NCI-H2227 treated with DMSO at 0.1 percent for 48 hours (cell line): Measurements from ENCODE around the gene FANCG.

Experiments used
- DNase-seq: peaks from one replicate; lab custom pipeline; 2025; lab: John Stamatoyannopoulos, UW

FANCG gene

DNA sequence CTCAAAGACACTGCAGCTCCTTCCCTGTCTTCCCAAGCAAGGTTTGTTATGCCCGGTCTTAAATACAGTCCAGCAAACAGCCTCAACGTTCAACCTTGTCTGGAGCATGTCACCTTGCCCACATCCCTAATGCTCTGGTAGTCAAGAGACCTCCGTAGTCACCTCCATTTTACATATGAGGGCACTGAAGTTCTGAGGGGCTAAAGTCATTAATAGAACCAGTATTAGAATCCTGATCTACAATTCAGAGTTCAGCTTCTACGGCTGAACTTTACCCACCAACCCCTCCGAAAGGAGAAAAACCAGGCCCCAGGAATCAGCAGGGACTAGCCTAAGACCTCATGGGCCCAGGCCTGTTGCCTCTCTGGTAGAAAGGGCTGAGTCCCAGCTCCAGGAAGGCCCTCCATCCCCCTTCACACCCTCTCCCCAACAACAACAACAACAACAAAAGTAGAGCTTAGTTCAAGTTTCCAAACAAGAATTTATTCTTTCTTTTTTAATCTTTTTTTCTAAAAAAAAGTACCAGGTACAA is 24.0 kb upstream of the FANCG start:
- peak; percentile 41 for DNase-seq

DNA sequence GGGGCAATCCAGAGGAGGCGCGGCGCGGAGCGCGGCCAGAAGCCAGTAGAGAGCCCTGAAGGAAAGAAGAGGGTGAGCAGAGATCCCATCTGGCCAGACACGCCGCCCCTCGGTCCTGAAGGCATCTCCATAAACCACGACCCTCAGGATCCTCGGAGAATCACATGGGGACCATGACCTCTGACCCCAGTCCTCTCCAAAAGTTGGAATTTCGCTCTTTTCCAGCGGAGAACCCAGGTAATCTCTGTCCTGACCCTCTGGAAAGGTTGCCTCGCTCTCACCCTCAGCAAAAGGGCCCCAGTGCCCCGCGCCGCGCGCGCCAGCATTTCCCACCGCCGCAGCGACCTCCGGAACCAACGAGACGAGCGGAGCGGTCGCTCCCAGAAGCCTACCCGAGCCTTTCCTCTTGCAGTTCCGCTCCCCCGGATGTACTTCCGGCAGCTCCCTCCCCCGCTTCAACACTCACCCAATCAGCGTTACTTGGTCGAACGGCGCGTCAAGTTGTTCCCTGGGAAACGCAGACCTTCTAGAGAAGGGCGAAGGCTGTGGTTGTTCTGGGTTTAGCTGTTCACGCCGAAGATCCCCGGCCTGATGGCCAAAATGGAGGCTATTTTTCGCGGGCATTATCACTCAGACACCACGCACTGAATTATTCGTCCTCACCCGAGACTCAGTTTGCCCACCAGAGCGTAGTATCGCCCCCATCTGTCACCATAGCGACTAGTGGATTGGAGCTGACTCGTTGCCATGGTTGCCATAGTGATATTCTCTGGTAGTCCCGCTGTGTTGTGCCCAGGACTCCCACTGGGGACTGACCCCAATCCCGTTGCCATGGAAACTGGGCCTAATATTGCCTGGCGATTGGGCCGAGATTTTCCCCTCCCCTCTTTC is 23.3 kb upstream of the FANCG start, which contains the start of gene STOML2:
Gene STOML2 (minus strand): TSS at position 363 of the 891 bp plus-strand sequence. CDS start 37 bp downstream, at position 326.
- peak; percentile 96 for DNase-seq

DNA sequence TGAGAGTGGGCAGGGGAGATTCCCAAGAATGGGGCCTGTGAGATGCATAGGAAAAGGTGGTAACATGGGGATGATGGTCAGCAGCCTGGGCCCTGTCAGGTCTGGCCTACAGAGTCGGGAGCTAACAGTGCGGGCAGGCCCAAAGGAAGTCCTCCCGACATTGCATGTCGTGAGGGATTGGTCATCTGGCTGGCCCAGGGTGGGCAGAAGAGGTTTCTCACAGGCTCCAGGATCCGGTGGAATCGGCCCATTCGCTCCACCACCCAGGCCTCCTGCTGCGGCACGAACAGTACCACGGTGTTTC is 22.7 kb upstream of the FANCG start:
- DNase-seq = no peak

DNA sequence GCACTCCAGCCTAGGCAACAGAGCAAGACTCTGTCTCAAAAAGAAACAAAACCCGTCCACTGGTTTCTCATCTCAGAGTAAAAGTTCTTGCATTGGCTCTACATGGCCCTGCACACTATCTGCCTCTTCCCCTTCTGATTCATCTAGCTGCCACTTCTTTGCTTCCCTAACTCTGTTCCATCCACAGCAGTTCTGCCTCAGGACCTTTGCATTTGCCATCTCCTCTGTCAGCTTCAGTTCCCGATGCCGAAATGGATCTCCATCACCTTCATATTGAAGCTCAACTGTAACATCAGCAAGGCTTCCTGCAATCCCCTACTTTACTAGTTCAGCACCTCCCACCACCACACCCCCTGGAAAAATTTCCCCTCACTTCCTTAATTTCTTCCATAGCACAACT is 17.8 kb upstream of the FANCG start:
- DNase-seq = no peak

DNA sequence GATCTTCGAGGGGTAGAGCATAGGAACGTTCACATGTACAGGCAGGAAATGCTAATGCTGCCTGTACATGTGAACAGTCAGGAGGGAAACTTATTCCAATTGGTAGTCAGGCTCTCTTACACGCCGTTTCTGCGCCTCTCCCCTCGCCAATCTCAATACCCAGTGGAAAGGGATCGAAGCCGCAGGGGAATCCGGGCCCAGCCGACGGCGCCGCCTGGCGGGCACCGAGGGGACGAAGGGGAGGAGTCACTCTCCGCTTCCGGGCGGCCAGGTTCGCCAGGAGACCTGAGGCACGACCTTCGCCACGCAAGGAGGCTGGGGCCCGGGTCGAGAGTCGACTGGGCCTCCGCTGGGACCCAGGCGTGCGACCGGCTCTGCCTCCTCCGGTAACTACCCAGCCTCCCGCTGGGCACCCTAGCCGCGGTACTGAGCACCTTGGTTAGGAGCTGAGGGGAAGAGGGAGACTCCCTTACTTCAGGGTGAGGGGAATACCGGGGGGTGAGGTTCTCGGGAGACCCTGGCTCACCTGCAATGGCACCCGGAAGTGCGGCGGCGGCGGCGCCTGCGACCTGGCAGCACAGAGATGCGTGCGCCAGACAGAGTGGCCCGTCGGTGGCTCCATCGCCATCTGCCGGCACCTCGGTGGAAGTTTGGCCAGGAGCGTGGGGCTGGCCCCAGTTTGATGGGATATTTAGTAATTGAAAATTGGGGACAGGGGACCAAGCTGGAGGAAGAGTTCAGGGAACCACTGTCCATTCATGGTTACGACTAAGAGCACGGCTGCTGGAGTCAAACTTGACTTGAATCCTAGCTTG is 16.5 kb upstream of the FANCG start, which contains the start of gene PIGO:
Gene PIGO (minus strand): TSS at position 557 of the 815 bp plus-strand sequence. CDS start 1,026 bp downstream, outside the sequence.
- DNase-seq = peak; percentile 83

DNA sequence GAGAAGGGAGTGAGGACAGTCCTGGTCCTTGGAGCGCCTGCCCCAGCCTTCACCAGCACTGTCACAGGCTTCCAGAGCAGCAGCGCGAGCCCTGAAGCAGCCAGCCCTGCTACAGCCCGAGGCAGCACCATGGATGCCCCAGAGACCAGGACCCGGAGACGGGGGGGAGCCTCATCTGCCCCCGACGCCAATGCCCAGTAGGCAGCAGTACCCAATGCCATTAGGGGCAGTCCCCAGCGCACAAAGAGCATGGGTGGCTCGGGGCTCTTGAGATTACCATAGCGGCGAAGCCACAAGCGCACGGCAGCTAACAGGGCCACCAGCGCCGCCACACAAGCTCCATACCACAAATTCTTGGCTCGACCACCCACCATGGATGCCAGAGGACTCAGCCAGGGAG is 11.8 kb upstream of the FANCG start:
- no peak for DNase-seq

DNA sequence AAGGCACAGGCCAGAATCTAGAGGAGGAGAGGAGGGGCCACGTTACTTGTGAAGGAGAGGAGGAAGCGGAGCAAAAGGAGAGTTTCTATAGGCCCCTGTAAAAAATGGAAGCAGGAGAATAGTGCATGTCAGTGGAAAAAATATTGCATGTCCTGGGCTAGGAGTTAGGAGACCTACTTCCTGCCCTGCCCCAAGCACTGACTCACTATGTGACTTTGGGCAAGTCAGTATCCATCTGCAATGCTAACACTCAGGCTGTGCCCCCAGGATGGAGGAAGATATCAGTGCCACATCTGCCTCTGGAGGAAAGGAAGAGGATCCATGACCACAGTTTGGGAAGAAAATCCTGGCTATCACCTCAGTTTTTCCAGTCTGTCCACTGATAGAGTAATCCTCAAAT is 9.7 kb upstream of the FANCG start:
- no peak for DNase-seq

DNA sequence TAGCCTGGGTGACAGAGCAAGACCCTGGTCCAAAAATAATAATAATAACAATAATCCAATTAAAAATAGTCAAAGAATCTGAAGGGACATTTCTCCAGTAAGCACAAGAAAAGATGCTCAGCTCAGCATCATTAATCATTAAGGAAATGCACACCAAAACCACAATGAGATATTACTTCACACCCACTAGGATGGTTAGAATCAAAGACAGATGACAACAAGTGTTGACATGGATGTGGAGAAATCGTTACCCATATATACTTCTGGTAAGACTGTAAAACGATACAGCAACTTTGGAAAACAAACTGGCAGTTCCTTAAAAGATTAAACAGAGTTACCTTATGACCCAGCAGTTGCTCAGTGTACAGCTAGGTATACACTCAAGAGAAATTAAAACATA is 5.3 kb upstream of the FANCG start:
- no peak for DNase-seq

DNA sequence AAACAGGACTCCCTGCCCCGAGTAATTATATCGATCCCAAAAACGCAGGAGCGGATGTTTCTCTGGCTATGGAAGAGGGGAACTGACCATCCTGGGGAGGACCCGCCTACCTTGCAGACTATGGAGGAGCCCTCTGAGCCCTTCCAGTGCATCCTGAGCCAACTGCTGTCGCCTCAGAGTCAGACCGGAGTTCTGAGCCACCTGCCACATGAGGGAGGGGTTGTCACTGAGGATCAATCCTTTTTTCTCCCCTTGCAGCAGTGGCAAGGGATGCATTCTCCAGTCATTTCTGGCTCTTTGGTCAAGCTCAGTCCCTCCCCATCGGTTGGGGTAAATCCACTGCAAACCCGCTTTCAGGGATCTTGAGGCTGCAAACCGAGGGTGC is 709 bp downstream of the FANCG start:
- no peak for DNase-seq

DNA sequence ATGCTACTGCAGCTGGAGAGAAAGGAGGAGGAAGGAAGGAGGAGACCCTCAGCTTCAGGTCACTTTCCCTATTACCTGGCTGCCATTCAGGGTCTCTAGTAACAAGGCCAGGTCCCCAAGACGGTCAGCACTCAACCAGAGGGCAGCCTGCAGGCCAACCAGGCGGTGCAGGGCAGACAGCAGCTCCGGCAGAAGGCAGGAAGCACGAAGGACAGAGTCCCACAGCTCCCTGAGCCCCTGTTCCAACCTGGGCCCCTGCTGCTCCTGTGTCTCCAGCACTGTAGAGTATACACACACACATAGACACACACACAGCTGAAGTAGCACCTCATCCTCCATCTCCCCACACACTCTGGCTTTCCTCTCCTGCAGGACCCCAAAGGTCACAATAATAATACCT is 1.7 kb downstream of the FANCG start:
- no peak for DNase-seq

DNA sequence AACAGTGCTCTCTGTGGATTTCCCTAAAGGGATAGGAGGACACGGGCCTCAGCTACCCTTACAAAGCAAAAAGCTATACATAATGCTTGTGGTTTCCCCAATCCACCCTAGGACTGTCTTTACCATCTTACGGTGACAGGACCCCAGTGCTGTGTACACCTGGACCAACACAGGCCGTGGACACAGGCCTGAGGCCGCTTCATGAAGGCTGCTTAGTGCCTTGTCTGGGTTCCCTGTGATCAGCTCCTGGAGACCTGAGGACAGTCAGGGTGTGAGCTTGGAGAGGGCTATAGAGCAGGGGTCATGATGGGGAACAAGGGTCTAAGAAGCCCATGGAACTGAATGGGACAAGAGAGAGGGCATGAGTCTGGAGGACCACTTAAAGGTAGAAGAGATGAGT is 2.9 kb downstream of the FANCG start:
- DNase-seq = no peak

DNA sequence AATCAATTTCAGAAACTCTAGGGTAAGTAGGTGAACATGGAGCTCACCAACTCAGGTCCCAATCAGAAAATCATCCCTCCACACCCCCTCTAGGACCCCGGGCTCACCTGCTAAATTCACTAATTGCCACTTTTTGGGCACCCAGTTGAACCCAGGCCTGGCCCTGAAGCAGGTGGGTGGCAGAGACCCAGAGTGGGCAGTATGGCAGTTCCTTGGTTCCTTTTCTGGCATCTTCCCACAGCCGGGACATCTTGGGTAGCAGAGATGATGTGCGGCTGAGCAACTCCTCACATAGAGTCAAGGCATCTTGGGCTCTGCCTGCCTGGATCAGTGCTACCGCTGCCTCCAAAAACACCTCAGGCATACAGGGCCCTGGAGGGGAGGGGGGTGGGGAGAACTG is 4.4 kb downstream of the FANCG start:
- DNase-seq = no peak

DNA sequence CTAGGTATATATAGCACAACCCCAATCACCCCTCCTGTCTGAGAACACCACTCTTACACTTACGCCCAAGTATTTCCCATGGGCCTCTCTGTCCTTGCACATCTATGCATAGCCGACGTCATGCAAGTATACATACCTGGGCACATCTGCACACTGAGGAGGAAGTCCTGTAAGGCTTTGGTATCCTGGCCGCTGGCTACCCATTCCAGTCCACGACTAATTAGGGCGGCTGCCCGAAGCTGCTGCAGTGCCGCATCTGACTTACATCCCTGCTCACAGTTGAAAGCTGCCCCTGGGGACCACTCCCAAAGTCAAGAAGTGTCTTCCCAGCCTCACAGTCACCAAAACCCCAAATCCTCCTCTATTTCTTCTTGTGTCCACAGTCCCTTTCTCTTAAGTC is 5.0 kb downstream of the FANCG start:
- DNase-seq = no peak

DNA sequence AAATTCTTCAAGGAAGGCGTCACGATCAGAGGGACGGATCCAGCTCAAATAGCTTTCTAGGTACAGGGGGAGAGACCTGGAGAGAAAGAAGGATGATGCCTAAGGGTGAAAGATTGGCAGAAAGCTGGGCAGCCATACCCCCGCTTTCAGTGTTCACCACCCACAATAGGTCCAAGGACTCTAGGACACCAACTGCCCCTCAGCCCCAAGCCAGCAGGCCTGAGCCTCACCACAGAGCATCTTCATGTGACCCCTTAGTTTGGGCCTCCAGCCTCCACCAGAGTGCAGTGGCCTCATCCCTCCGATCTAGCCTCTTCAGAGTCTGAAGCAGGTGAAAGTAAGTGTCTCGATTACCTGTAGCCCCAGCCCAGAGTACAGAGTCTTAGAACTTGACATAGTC is 5.6 kb downstream of the FANCG start:
- no peak for DNase-seq

DNA sequence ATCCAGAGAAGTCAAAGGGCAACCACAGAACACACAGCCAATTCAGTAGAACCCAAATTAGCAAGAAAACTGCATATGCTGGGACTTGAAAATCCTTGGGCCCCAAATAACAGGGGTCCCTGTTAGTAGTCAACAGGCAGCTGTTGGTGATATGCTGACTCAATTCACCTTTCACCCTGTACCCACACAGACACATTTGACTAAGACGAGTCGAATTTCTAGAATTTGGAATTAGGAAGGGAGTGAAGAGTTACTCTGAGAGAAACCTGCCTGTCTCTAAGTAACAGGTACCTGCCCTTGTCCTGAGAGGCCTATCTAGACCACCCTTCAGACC is 6.5 kb downstream of the FANCG start:
- DNase-seq = no peak

DNA sequence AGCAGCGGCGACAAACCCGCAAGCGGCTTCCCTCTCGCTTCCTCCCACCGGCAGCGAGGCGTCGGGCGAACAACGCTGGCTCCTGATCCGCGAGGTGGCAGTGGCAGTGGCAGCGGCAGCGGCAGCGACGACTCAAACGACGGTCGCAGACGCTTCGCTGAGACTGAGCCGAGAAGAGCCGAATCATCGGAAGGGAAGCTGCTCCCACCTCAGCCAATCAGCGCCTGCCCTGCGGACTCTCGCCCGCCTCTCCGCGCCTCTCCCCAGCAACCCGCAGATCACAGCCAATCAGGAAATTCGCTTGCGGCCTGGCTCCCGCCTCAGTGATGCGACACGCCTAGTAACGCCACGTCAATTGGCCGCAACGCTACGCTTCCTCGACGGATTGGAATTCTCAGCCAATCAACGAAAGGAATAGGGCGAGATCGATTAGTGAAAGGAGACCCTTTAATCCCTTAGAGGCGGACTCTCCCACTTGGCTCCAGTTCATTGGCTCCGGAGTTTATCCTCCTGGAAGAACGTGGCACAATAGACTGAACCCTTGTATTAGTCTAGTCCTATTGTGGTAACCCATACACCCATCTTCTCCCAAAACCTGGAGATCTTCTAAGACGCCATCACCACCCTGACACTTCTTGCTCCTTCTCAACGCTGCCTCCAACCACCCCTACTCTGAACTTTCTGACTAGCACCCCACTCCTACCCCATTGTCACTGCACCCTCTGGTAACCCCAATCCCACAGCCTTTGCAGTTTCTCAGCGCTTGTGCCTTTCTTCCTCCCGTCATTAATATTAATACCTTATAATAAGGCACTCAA is 7.1 kb downstream of the FANCG start, which contains the start of gene VCP:
Gene VCP (minus strand): TSS at position 165 of the 818 bp plus-strand sequence. CDS start 272 bp downstream, outside the sequence.
- DNase-seq = peak; percentile 94

DNA sequence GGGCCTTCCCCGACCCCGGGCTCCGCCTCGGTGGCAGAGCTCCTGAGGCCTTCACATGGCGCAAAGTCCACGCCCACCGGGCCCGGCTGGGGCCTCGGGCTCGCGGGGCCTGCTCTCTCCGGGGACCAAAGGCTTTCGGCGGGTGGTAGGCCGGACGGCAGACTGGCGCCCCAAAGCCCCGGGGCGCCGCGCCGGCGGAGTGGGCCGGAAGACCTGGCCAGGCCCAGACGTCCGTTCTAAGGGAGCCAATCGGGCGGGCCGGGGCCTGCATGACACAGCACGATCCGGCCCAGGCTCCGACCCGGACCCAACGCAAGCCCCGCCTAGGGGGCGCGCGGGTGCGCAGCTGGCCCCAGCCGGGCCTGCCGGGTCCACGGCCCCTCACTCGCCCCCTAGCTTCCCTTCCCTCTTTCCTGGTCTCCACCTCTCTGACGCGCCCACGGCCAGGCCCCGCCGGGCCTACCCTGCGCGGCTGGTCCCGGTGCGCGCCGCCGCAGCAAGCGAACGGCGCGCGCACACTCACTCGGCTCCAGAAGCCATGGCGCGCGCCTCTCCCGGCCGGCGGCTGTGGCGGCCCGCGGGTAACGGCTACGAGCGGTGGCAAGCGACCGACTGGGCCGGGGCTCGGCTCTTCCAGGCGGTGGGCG is 7.8 kb downstream of the FANCG start:
- DNase-seq = peak; percentile 43

DNA sequence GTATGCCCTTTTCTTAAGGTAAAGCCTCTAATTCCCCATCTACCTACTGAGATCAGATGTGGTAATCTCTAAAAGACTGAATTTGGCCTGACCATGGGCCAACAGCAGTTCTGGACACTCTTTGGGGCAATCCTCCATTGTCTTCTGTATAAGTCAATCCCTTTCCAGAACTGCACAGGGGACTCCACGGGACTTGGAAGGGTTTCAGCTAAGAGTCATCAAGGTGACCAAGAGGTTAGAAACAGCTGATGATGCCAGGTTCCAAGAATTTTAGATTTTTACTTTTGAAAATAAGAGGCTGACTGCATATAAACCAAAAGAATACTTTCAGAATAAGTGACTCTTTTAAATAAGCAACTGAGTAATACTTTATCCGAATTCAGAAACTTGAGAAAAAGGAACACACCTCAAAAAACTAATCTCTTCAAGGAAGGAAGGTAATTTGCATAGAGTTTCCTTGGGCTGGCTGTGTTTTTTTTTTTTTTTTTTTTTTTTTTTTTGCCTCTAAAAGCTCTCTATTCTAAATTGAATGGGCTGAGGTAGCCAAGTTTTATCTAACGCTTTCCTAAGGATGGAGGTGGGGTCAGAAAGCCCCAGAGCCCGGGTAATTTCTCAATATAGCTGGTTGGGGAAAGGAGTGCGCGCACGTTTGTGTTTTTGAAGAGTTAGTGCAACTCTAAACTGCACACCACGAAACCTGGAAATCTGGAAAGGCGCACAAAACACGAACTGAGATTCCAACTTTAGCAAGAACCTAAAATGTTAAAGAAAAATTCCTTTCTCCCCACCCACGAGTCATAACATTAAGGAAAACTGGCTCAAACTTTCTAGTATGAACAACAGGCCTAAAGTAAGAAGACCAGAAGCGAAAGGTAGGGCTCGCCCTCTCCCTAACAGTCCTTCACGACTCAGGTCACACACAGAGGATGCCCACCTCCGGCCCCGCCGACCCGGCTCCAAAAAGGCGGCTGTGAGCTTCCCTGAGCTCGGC is 8.6 kb downstream of the FANCG start:
- no peak for DNase-seq

DNA sequence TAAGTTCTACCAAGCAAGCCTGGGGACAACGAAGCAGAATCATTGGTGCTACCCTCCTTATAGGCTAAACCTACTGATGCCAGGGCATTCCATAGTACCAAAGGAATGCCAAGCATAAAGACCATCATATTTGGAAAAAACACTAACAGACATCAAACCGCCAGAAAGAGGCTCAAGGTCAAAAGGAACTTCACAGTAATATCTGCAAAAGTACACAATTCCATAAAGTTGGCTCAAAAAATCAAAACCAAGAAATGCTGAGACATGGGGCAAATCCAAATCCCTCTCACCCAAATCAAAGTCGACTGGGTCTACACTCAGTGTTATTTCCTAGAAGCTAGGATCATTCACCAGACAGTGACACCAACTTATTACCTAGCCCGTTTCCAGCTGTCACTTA is 10.7 kb downstream of the FANCG start:
- no peak for DNase-seq

DNA sequence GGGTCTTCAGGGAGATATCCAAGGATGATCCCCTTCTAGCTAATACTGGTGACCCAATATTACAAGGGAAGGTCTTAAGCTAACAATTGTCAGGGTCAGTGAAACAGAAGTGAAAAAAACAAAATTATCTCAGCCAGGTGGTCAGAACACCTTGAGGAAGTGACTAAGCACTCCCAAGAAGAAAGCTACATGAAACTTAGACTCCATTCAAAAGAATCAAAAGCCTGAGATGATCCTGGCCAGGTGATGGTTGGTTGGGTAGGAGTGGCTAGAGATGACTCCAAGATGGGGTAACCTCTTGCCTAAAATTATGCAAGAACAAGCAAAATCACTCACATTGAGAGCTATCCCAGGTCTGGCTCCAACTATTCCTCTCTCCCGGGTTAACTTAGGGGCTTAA is 12.7 kb downstream of the FANCG start:
- no peak for DNase-seq
